Effector memory CD4-positive, alpha-beta T cell (primary cell): ENCODE measurements around the gene HRCT1.
"Not testable (repeated sequence)": the region's sequence is repeated elsewhere in the genome, so short reads cannot be mapped to it uniquely, and the experiment has no call there.

ENCODE experiments used
- DNase-seq, 3 donors: peaks; one replicate each; pipeline ENCODE4 v3.0.0-alpha.2; 2020
- H3K27ac ChIP-seq: 2 replicates; pipeline ENCODE4 v1.7.0; 2013; ENCODE audit warnings: mild to moderate bottlenecking, low read length, moderate library complexity; ENCODE audit not compliant: insufficient read depth, poor library complexity, severe bottlenecking
- H3K27me3 ChIP-seq: replicated peaks from 2 replicates; pipeline ENCODE4 v1.7.0; 2013; ENCODE audit warnings: mild to moderate bottlenecking, low read length; ENCODE audit not compliant: insufficient read depth, control insufficient read depth, poor library complexity, severe bottlenecking
- H3K36me3 ChIP-seq: 2 replicates; pipeline ENCODE4 v1.7.0; 2013; ENCODE audit warnings: mild to moderate bottlenecking, low read length, moderate library complexity; ENCODE audit not compliant: control insufficient read depth, insufficient read depth
- H3K4me1 ChIP-seq: 2 replicates; pipeline ENCODE4 v1.7.0; 2013; ENCODE audit warnings: low read length, mild to moderate bottlenecking; ENCODE audit not compliant: control insufficient read depth, insufficient read depth, poor library complexity, severe bottlenecking
- H3K4me3 ChIP-seq: 2 replicates; pipeline ENCODE4 v1.7.0; 2013; ENCODE audit warnings: low read length, low read depth, mild to moderate bottlenecking; ENCODE audit not compliant: insufficient read depth, poor library complexity, severe bottlenecking
- H3K9me3 ChIP-seq: 2 replicates; pipeline ENCODE4 v1.7.0; 2013; ENCODE audit warnings: mild to moderate bottlenecking, low read length, moderate library complexity; ENCODE audit not compliant: control insufficient read depth

HRCT1 gene

GRCh38 chr9:35891646-35892045 is 14.4 kb upstream of the HRCT1 start:
- no peaks in the 10 kb centered on the region for H3K27me3 ChIP-seq
- no peak overlapping the region for H3K27ac ChIP-seq
- DNase-seq, result no peak
- no peaks in the 10 kb centered on the region for H3K36me3 ChIP-seq
- no peaks in the 10 kb centered on the region for H3K9me3 ChIP-seq
- H3K4me1 ChIP-seq, result no peaks in the 10 kb centered on the region
- no peak overlapping the region for H3K4me3 ChIP-seq

GRCh38 chr9:35892051-35892450 is 14.0 kb upstream of the HRCT1 start:
- Histone ChIP-seq H3K4me1 (no peaks in the 10 kb centered on the region), H3K27ac (no peak overlapping the region), H3K4me3 (no peak overlapping the region), H3K36me3 (no peaks in the 10 kb centered on the region), H3K27me3 (no peaks in the 10 kb centered on the region), H3K9me3 (no peaks in the 10 kb centered on the region)
- no peak for DNase-seq

DNA sequence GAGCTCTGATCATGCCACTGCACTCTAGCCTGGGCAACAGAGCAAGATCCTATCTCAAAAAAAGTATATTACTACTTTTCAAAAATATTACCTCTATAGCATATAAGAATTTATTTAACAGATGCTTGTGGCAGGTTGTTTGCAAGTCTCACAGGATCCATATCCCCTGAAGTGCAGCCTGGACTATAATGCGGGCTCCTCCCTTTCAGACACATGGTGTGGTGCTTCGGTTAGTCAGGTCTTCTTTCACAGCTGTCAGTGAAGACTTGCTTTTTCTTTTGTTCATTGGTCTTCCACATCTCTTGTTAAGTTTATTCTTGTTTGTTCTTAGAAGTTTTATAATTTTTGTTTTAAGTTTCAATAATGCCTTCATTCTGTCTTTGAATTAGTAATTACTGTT is 9.4 kb upstream of the HRCT1 start:
- no peaks in the 10 kb centered on the region for H3K9me3 ChIP-seq
- H3K27ac ChIP-seq, result no peak overlapping the region
- no peaks in the 10 kb centered on the region for H3K27me3 ChIP-seq
- no peak for DNase-seq
- H3K4me3 ChIP-seq, result no peak overlapping the region
- H3K36me3 ChIP-seq, result no peaks in the 10 kb centered on the region
- no peaks in the 10 kb centered on the region for H3K4me1 ChIP-seq

GRCh38 chr9:35897376-35898099 is 8.5 kb upstream of the HRCT1 start:
- not testable (repeated sequence) for DNase-seq, H3K9me3 ChIP-seq, H3K27me3 ChIP-seq, H3K27ac ChIP-seq, H3K4me3 ChIP-seq, H3K4me1 ChIP-seq, H3K36me3 ChIP-seq

DNA sequence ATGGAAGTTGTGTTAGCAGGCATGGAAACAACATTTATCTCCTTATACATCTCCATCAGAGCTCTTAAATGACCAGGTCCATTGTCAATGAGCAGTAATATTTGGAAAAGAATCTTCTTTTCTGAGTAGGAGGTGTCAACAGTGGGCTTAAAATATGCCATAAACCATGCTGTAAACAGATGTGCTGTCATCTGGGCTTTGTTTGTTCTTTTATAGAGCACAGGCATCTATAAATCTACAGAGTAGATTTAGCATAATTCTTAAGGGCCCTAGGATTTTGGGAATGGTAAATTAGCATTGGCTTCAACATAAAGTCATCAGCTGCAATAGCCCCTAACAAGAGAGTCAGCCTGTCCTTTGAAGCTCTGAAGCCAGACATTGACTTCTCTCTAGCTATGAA is 7.7 kb upstream of the HRCT1 start:
- H3K27me3 ChIP-seq, result no peaks in the 10 kb centered on the region
- H3K4me1 ChIP-seq, result peaks cover 3% of the 10 kb centered on the region
- no peak overlapping the region for H3K27ac ChIP-seq
- no peak overlapping the region for H3K4me3 ChIP-seq
- H3K9me3 ChIP-seq, result no peaks in the 10 kb centered on the region
- no peaks in the 10 kb centered on the region for H3K36me3 ChIP-seq
- DNase-seq, result no peak

GRCh38 chr9:35899021-35899420 is 7.0 kb upstream of the HRCT1 start:
- no peaks in the 10 kb centered on the region for H3K36me3 ChIP-seq
- peaks cover 7% of the 10 kb centered on the region for H3K4me1 ChIP-seq
- no peaks in the 10 kb centered on the region for H3K27me3 ChIP-seq
- no peaks in the 10 kb centered on the region for H3K9me3 ChIP-seq
- no peak overlapping the region for H3K4me3 ChIP-seq
- no peak overlapping the region for H3K27ac ChIP-seq
- no peak for DNase-seq

- H3K4me3 ChIP-seq, result no peak overlapping the region
- no peak for DNase-seq
- H3K4me1 ChIP-seq, result peaks cover 15% of the 10 kb centered on the region
- H3K27ac ChIP-seq, result no peak overlapping the region
- no peaks in the 10 kb centered on the region for H3K36me3 ChIP-seq
- H3K9me3 ChIP-seq, result no peaks in the 10 kb centered on the region
- H3K27me3 ChIP-seq, result no peaks in the 10 kb centered on the region
Measured at GRCh38 chr9:35903049-35903448, 3.0 kb upstream of the HRCT1 start.

GRCh38 chr9:35904338-35904737 is 1.7 kb upstream of the HRCT1 start:
- Histone ChIP-seq H3K9me3 (no peaks in the 10 kb centered on the region), H3K4me1 (peaks cover 28% of the 10 kb centered on the region), H3K4me3 (no peak overlapping the region), H3K27me3 (no peaks in the 10 kb centered on the region), H3K36me3 (no peaks in the 10 kb centered on the region), H3K27ac (no peak overlapping the region)
- no peak for DNase-seq

DNA sequence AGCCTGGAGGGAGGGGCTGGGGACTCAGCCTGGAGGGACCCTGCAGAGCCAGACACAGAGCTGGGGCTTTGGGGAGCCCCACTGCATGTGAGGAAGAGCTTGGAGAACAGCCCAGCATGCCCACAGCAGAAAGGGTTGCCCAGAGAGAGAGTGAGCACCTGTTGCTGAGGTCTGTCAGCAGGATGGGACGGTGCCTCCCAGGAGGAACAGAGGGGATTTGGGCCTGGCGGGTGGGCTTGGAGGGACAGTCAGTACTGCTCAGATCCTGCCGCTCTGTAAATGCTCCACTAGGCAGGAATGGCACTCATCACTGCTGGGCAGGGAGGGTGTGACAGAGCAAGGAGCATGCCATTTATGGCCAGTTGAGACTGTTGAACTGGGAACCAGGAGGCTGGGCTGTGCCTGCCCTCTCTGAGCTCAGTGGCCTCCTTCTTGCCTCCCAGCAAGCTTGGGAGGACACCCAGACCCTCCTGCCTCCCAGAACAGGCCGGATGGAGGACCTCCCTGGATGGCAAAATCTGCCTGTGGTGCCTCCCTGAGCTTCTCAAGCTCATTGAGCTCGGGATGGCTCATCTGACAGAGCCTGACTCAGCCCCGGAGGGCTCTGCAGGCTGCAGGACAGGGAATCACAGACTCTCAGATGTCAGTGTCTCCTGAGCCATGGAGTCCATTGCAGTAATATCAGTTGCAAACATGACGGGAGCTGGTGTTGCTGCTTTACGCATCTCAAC is 786 bp upstream of the HRCT1 start:
- Histone ChIP-seq H3K27ac (no peak overlapping the region), H3K4me1 (peaks cover 37% of the 10 kb centered on the region), H3K9me3 (no peaks in the 10 kb centered on the region), H3K27me3 (no peaks in the 10 kb centered on the region), H3K4me3 (no peak overlapping the region), H3K36me3 (no peaks in the 10 kb centered on the region)
- DNase-seq, result no peak

DNA sequence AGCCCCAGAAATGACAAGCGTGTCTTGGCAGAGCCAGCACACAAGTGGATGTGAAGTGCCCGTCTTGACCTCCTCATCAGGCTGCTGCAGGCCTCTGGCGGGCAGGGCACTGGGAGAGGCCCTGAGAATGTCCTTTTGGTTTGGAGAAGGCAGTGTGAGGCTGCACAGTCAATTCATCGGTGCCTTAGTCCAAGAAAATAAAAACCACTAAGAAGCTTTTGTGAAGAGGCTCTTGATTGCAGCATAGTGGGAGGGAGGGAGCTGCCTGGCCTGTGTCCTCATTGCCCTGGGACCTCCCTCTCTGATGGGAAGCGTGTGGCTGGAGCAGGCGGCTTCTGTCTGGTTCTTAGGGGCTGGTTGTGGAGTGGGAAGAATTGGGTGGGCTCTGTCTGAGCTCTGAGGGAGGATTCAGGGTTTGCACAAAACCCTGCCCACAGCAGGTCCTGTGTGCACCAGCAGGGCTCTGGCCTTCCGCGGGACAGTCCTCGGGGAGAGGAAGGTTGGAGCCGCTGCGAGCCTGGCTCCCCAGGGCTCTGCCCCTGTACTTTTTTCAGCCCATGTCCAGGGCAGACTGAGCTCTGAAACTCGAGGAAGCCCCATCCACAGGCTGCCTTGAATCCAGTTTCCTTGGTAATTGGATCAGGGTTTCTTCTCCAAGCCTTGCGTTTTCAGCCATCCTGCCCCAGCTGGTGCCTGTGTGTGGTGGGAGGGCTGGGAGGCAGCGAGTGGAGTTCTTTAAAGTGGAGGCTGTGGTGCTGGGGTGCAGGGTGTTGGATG is 1.1 kb downstream of the HRCT1 start:
- Histone ChIP-seq H3K4me1 (peaks cover 51% of the 10 kb centered on the region), H3K36me3 (no peaks in the 10 kb centered on the region), H3K27me3 (no peaks in the 10 kb centered on the region), H3K4me3 (no peak overlapping the region), H3K9me3 (no peaks in the 10 kb centered on the region), H3K27ac (no peak overlapping the region)
- DNase-seq, result no peak
